A549 (cell line): ENCODE results near the gene PCDH9.

Source experiments
- CEBPB ChIP-seq, 2 experiments: fragments of >200 bp in 1 of 2; sonication (Bioruptor Twin) in 1 of 2; formaldehyde crosslinking in 1 of 2; IDR thresholded peaks; 2 replicates each; pipeline ENCODE4 v1.6.1; 2012 to 2016
- CTCF ChIP-seq: fragments of >200 bp; sonication (Bioruptor Twin); formaldehyde crosslinking; IDR thresholded peaks from 3 replicates; pipeline ENCODE4 v1.5.1; 2016

DNA sequence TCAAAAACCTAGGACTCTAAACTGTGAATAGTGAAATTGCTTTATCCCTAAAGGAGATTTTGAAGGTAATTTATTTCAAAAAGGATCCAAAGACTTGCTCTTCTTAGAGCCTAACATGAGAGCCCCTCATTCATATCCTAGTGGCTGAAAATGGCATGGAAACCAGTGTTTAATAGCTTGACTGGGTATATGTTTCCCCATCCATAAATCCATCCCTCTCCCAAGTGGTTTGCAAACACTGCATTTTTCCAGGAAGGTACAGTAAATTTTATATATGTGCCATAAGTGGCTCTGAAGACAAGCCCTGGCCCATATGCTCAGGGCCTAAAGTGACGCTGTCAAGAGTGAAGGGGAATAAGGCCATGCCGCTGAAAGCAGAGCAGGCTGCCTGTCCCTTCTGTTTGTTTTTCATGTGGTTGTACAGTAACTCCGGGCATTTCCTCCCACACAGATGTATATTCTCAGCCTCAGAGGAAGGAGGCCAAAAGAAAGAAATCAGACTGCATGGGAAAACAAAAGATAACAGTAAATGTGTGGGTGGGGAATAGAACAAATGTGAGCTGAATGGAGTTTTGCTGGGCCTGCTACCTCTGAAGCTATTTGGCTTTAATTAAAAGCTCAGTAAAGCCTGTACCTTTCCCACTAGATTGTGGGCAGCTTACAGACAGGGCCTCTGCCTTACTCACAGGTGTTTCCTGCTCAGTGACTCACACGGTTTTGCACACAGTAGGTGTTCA is 181.9 kb downstream of the PCDH9 start:
- TF ChIP-seq CTCF (no peak), CEBPB (IDR thresholded peaks at IDR 0.05) (no peak)
